Vagina (tissue), 2 donors: Measurements from ENCODE around the gene AARS1. TPM values are rescaled to one million over a fixed set of nuclear protein-coding genes. Genes with fewer than 3 reads are reported as not detected.
"Not testable (repeated sequence)": the region's sequence is repeated elsewhere in the genome, so short reads cannot be mapped to it uniquely, and the experiment has no call there.

ENCODE experiments used
- DNase-seq, 2 donors: peaks; one replicate each; pipeline ENCODE4 v3.0.0-alpha.2; 2017; ENCODE audit errors: extremely low spot score in 2 of 2
- H3K27ac ChIP-seq: fragments of 200-600 bp; sonication (generic); one replicate; pipeline ENCODE4 v1.5.1; 2019
- H3K27me3 ChIP-seq: fragments of 200-600 bp; sonication (generic); one replicate; pipeline ENCODE4 v1.5.1; 2019
- H3K36me3 ChIP-seq, 2 donors: fragments of 200-600 bp; sonication (generic); one replicate each; pipeline ENCODE4 v1.5.1; 2017 to 2019
- H3K4me1 ChIP-seq: fragments of 200-600 bp; sonication (generic); one replicate; pipeline ENCODE4 v1.5.1; 2019
- H3K4me3 ChIP-seq, 2 donors: fragments of 200-600 bp; sonication (generic); 1 replicate in 1 of 2; 2 replicates in 1 of 2; pipeline ENCODE4 v1.5.1; 2016 to 2019
- H3K9me3 ChIP-seq: fragments of 200-600 bp; sonication (generic); one replicate; pipeline ENCODE4 v1.5.1; 2019
- CTCF ChIP-seq, 3 experiments: fragments of 450-650 bp in 2 of 3; fragments of 200-600 bp in 1 of 3; sonication (generic) in 1 of 3; IDR thresholded peaks; one replicate each; pipeline ENCODE4 v1.5.1; 2017 to 2019; ENCODE audit warnings: antibody characterized with exemption in 3 of 3, mild to moderate bottlenecking in 2 of 3, moderate library complexity in 2 of 3
- POLR2A ChIP-seq, 2 donors: fragments of 450-650 bp; IDR thresholded peaks; one replicate each; pipeline ENCODE4 v1.6.1; 2017; ENCODE audit warnings: antibody characterized with exemption in 2 of 2, mild to moderate bottlenecking in 2 of 2, moderate library complexity in 2 of 2
- POLR2AphosphoS5 ChIP-seq, 2 donors: sonication (generic); formaldehyde crosslinking; IDR thresholded peaks; one replicate each; pipeline ENCODE4 v1.9.0; 2017; ENCODE audit warnings: antibody characterized with exemption in 2 of 2, mild to moderate bottlenecking in 2 of 2, low read depth in 1 of 2; ENCODE audit not compliant: insufficient read depth in 1 of 2
- intact Hi-C: fragments of 100-400 bp; cut with DNase I; formaldehyde crosslinking; loops from one replicate; pipeline ENCODE4 v1.15.1; 2023
- total RNA-seq: library from RNA; depleted of rRNA; stranded (reverse); fragments of >200 nt; gene quantifications from one replicate; pipeline ENCODE4 v1.2.3, GENCODE V29; 2016

Gene AARS1
- total RNA-seq, 1 donor from 2014 or later: 54.3 TPM

DNA sequence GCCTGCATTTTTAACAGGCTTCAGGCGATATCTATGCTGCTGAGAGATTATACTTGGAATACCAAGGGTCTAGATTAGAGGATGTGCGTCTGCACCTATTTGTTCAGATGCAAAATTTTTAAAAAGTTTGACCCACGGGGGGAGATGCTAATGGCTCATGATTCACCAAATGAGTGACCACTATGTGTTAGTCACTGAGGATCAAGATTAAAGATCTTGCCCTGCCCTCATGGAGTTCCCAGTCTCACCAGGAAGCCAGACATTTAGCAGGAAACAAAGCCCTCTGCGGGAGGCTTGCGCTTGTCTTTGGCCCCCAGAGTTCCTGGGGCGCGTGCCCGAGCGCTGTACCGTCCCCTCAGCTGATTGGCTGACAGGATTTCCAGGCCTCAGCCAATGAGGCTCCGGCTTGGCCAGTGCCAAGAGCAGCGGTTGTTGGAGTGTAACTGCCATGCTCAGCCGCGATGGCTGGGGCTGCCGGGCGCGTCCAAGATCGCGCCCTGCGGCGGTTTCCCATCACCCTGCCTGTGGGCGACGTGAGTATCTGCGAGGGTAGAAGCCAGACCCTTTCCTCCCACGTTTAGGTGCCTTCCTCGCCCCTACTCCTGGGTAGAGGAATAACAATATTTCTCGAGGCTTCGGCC, 5.2 kb upstream of the AARS1 start:
- H3K4me3 ChIP-seq: no peak overlapping the region
- intact Hi-C loops: no loop called here
- peaks cover 8% of the 10 kb centered on the region for H3K4me1 ChIP-seq
- no peak overlapping the region for H3K27ac ChIP-seq
- no peaks in the 10 kb centered on the region for H3K9me3 ChIP-seq
- no peaks in the 10 kb centered on the region for H3K36me3 ChIP-seq
- H3K27me3 ChIP-seq: no peaks in the 10 kb centered on the region
- no peak for DNase-seq
- no peak for TF ChIP-seq POLR2AphosphoS5 (IDR thresholded peaks at IDR 0.05; ENCODE audit: insufficient read depth in 1 of 2, low read depth in 1 of 2)
- TF ChIP-seq POLR2A (IDR thresholded peaks at IDR 0.05): no peak
- TF ChIP-seq CTCF (IDR thresholded peaks at IDR 0.05): no peak

DNA sequence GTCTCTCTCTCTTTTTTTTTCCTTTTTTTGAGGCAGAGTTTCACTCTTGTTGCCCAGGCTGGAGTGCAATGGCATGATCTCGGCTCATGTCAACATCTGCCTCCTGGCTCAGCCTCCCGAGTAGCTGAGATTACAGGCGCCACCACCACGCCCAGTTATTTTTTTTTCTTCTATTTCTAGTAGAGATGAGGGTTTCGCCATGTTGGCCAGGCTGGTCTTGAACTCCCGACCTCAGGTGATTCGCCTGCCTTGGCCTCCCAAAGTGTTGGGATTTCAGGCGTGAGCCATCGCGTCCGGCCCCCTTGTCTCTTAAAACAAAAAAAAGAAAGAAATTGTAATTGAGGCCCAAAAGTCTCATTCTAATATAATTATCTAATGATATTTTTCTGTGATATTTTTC, 2.8 kb upstream of the AARS1 start:
- H3K27me3 ChIP-seq, H3K4me3 ChIP-seq, DNase-seq, H3K27ac ChIP-seq, H3K9me3 ChIP-seq, H3K36me3 ChIP-seq, intact Hi-C loops: not testable (repeated sequence)
- H3K4me1 ChIP-seq: peaks cover 17% of the 10 kb centered on the region

GRCh38 chr16:70290949-70291519, 1.7 kb upstream of the AARS1 start:
- H3K27ac ChIP-seq: no peak overlapping the region
- H3K4me1 ChIP-seq: peaks cover 18% of the 10 kb centered on the region
- intact Hi-C loops: no loop called here
- no peak for TF ChIP-seq POLR2AphosphoS5 (IDR thresholded peaks at IDR 0.05; ENCODE audit: insufficient read depth in 1 of 2, low read depth in 1 of 2)
- TF ChIP-seq CTCF (IDR thresholded peaks at IDR 0.05): no peak
- TF ChIP-seq POLR2A (IDR thresholded peaks at IDR 0.05): no peak
- H3K9me3 ChIP-seq: no peaks in the 10 kb centered on the region
- no peak overlapping the region for H3K4me3 ChIP-seq
- no peaks in the 10 kb centered on the region for H3K36me3 ChIP-seq
- H3K27me3 ChIP-seq: no peaks in the 10 kb centered on the region
- DNase-seq: no peak

- H3K9me3 ChIP-seq, H3K27me3 ChIP-seq, intact Hi-C loops, DNase-seq, H3K27ac ChIP-seq: not testable (repeated sequence)
- Histone ChIP-seq H3K4me3 (peak overlapping the region; percentile 67 to 83), H3K36me3 (peaks cover 0 to 21% of the 10 kb centered on the region in 2 donors), H3K4me1 (peaks cover 18% of the 10 kb centered on the region)
Observed at GRCh38 chr16:70287304-70287971, 1.9 kb downstream of the AARS1 start.

DNA sequence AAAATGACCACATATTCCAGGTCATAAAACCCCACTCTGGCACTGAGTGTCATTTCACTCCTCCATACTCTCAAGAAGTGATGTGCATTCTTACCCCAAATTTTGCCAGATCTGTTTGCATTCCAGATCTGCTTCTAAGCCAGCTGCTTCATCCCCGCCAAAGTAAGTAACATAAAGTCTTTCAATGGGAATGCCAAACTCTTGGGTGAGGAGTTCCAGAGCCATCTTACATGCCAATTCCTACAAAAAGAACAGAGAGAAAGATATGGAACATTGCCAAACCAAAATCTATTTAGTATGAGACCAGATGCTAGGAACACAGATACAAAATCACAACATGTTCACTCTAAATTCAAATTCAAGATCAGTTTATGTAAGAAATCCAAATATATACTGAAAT, 12.9 kb downstream of the AARS1 start:
- H3K27ac ChIP-seq: no peak overlapping the region
- no peak overlapping the region for H3K4me3 ChIP-seq
- H3K36me3 ChIP-seq: peaks cover 0 to 67% of the 10 kb centered on the region in 2 donors
- intact Hi-C loops: no loop called here
- no peaks in the 10 kb centered on the region for H3K9me3 ChIP-seq
- DNase-seq: no peak
- TF ChIP-seq POLR2AphosphoS5 (IDR thresholded peaks at IDR 0.05; ENCODE audit: insufficient read depth in 1 of 2, low read depth in 1 of 2) (no peak), CTCF (IDR thresholded peaks at IDR 0.05) (no peak), POLR2A (IDR thresholded peaks at IDR 0.05) (no peak)
- H3K4me1 ChIP-seq: no peaks in the 10 kb centered on the region
- no peaks in the 10 kb centered on the region for H3K27me3 ChIP-seq

DNA sequence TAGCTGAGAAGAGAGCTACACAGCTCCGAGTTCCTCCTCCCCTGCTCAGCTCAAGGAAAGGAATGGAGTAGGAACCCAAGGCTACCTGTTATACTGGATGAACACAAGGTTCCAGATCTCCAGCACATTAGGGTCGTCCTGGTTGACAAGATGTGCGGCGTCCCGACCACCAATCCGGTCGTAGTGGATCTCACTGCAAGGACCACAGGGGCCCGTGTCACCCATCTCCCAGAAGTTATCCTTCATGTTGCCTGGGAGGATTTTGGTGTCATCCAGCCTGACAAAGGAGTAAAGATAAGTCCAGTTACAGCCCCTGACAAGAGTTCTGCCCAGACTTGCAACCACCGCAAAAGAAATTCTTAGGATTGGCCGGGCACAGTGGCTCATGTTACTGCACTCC, 17.6 kb downstream of the AARS1 start:
- no peaks in the 10 kb centered on the region for H3K4me1 ChIP-seq
- peaks cover 0 to 75% of the 10 kb centered on the region in 2 donors for H3K36me3 ChIP-seq
- no peak overlapping the region for H3K27ac ChIP-seq
- H3K27me3 ChIP-seq: no peaks in the 10 kb centered on the region
- no peak for DNase-seq
- TF ChIP-seq POLR2A (IDR thresholded peaks at IDR 0.05): no peak
- TF ChIP-seq CTCF (IDR thresholded peaks at IDR 0.05): no peak
- no peak for TF ChIP-seq POLR2AphosphoS5 (IDR thresholded peaks at IDR 0.05; ENCODE audit: insufficient read depth in 1 of 2, low read depth in 1 of 2)
- H3K9me3 ChIP-seq: no peaks in the 10 kb centered on the region
- no peak overlapping the region for H3K4me3 ChIP-seq
- intact Hi-C loops: no loop called here
